Mononuclear cell (primary cell): Measurements from ENCODE around the gene TBX2. TPM values are rescaled to one million over a fixed set of nuclear protein-coding genes. Genes with fewer than 3 reads are reported as not detected.

Source experiments
- H3K27me3 ChIP-seq: 2 replicates; pipeline ENCODE4 v1.6.0; 2011; ENCODE audit warnings: low read length, control low read depth; ENCODE audit not compliant: insufficient read depth
- H3K4me1 ChIP-seq: 2 replicates; pipeline ENCODE4 v1.5.1; 2011; ENCODE audit warnings: mild to moderate bottlenecking, low read length, control low read depth; ENCODE audit not compliant: insufficient read depth
- H3K4me3 ChIP-seq: 2 replicates; pipeline ENCODE4 v1.5.1; 2011; ENCODE audit warnings: mild to moderate bottlenecking, low read length, moderate library complexity
- H3K9me3 ChIP-seq: 2 replicates; pipeline ENCODE4 v1.5.1; 2011; ENCODE audit warnings: low read depth, mild to moderate bottlenecking, control low read depth, low read length
- total RNA-seq: library from RNA; depleted of rRNA; stranded (reverse); fragments of >200 nt; gene quantifications from one replicate; pipeline ENCODE4 v1.2.3, GENCODE V29; 2012

Gene TBX2
- total RNA-seq, 1 donor: 0.10 TPM

DNA sequence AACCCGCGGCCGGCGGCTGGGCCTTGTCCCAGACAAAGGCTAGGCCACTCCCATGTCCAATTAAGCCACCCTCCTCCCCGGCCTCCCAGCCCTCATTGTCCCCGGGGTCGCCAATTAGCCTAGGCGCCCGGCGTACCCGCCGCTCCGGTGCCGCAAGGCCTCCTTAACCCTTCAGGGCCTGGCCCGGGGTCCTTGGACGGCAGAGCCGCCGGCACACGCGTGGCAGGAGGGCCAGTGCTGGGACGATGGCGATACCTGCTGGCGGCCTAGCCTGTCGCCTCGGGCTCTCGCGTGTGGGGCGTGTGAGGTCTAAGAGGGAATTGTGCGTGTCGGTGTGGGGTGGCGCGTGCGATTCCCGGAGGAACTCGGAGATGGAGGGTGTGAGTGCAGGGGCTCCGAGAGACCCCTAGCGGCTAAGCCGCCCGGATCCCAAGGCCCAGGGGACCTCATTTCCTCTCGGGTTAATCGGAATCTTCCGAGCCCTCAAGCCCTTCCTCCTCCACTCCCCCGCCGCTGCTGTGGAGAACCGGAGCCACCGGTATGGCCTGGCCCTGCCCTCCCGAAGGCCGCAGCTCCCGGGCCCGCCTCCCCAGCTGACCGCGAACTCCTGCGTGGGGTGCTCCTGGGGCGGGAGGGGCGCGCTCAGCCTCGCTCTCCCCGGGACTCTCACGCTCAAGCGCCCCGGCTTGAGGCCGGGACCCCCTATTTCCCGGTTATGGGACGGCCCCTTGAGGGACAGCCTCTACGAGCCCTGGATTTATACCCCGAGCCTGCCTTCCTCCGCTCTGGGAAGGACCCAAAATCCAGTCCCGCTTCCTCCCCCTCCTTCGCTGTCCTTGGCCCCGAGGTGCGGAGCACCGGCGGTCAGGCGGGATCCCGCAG is 11.9 kb downstream of the TBX2 start:
- peaks cover 63% of the 10 kb centered on the region for H3K27me3 ChIP-seq
- H3K9me3 ChIP-seq: no peaks in the 10 kb centered on the region
- peak overlapping the region; percentile 40 for H3K4me3 ChIP-seq
- H3K4me1 ChIP-seq: peaks cover 46% of the 10 kb centered on the region

DNA sequence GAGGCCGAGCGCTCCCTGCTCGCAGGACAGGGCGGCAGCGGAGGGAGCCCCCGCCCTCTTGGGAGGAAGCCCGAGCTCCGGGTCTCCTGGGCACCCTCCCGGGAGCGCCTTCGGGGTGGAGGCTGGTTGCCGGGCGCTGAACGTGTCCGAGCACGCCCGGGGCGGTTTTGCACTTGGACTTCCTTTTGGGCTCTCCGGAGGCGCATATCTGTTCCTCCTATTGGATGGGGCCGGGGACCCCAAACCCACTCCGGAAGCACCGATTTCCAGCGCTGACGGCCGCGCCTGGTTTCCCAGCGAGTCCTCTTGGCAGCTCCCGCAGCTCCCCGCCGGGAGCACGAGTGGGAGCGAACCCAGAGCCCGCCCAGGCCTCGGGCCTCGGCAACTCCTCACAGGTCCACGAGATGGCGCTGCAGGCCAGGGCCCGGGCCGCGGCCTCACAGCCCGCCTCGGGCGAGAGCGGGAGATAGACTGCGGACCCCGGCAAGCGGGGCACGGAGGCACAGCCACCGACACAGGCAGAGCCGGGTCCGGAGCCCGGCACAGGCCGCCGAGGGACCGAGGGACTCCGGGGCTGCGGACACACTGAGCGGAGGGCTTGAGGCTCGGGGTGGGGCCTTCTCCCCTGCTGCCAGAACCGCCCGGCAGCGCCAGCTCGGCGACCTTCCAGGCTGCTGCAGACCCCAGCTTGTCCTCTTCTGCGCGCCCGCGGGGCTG is 12.7 kb downstream of the TBX2 start:
- Histone ChIP-seq H3K4me3 (peak overlapping the region; percentile 40), H3K9me3 (no peaks in the 10 kb centered on the region), H3K27me3 (peaks cover 61% of the 10 kb centered on the region), H3K4me1 (peaks cover 48% of the 10 kb centered on the region)

DNA sequence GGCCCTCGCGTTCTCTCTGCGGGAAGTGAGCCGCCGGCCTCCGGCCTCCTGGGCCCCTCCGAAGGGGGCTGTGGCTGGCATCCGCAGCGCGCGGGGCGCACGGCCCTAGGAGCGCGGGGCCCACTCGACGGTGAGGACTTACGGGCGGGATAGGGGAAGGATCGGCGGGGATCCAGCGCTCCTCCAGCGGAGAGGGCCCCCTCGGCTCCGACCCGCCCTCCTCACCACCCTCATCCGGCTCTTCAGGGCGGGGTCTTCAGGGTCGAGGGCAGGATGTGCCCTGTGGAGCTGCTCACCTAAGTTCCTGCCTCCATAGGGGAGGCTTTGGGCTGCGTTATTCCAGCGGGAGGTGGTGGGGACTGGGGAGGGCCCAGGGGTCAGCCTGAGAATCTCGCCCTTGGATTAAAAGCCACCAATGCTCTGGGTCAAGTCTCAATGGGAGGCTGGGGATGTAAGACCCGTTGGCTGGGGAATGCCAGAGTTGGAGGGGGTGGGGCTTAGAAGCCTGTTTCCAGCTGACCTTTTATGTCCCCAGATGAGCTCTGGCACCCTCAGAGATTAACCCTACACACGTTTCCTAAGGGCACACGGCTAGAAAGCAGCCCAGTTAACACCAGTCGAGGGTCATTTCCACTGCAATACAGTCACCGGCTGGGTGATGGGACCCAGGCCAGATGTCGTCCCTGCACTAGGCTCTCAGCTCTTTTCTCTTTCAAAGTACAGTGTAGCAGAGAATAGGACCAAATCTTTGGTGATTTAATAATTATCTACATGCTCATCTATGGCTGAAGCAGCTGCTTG is 13.4 kb downstream of the TBX2 start:
- no peaks in the 10 kb centered on the region for H3K9me3 ChIP-seq
- peaks cover 55% of the 10 kb centered on the region for H3K27me3 ChIP-seq
- peaks cover 47% of the 10 kb centered on the region for H3K4me1 ChIP-seq
- peak overlapping the region; percentile 40 for H3K4me3 ChIP-seq

DNA sequence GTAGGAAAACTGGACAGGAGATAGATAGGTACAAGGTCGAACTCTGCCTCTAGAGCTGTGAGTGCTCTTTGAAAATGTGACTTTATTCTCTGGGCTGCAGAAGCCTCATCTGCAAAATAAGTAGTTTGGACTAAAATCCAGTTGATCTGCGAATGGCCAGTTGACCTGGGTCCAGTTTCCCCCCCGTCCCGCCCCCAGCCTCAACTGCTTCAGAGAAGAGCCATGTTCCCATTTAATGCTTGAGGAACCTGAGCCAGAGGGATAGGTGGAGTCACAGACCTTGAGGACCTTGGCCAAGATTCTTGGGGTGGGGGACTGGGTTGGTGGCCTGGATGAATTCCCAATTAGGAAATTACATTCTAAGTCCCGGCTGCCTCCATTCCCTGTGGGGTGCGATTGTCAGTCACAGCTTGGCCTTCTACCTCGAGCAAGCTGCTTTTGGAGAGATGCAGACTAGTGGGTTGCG is 14.1 kb downstream of the TBX2 start:
- Histone ChIP-seq H3K4me1 (peaks cover 41% of the 10 kb centered on the region), H3K9me3 (no peaks in the 10 kb centered on the region), H3K27me3 (peaks cover 49% of the 10 kb centered on the region), H3K4me3 (no peak overlapping the region)

DNA sequence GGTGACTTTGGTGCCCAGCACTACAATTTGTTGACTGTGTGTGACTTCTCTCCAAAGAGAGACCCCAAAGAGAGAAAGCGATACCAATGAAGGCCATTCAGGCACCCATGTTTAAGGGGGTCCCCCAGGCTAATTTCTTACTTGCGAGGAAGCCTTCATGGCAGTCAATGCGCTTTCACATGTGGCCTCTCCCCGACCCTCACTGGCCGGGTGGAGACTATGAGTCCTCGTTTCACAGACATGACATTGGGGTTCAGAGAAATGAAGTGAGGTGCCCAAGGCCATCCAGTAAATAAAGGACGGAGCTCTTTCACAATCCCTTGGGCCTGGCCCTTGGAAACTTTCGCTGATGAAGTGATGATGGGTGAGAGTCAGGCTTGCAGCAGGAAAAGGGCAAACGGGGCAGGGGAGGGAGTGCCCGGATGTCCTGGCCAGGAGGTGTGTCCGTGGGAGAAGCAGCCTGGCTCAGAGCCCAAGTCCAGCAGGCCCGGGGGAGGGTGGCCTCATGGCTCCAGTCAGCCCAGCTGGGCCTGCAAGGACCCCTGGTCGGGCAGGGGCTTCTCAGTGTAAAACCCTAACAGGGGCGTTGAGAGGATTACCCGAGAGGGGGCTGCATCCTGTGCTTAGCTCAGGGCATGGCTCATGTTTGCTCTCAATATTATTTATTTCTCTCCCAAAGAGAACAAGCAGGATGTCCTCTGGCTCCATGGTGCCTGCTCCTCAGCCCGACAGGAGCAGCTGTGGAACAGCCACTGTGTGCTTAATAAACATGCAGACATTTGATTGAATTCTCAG is 14.7 kb downstream of the TBX2 start:
- no peaks in the 10 kb centered on the region for H3K9me3 ChIP-seq
- H3K4me3 ChIP-seq: no peak overlapping the region
- peaks cover 44% of the 10 kb centered on the region for H3K27me3 ChIP-seq
- H3K4me1 ChIP-seq: peaks cover 37% of the 10 kb centered on the region

DNA sequence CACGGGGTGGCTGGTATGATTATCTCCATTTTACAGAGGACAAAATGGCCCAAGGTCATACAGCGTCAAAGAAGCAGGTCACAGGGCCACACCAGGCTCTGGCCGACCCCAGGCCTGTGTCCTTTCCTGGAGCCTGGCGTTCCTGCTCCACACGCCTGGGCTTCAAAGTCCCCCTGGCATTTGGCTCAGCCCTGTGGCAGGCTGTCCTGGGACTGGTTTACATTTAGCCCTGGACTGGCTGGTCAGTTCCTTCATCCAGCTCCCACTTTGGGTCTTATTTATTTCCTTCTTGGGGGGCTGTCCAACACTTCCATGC is 15.3 kb downstream of the TBX2 start:
- Histone ChIP-seq H3K9me3 (no peaks in the 10 kb centered on the region), H3K4me3 (no peak overlapping the region), H3K27me3 (peaks cover 41% of the 10 kb centered on the region), H3K4me1 (peaks cover 34% of the 10 kb centered on the region)

DNA sequence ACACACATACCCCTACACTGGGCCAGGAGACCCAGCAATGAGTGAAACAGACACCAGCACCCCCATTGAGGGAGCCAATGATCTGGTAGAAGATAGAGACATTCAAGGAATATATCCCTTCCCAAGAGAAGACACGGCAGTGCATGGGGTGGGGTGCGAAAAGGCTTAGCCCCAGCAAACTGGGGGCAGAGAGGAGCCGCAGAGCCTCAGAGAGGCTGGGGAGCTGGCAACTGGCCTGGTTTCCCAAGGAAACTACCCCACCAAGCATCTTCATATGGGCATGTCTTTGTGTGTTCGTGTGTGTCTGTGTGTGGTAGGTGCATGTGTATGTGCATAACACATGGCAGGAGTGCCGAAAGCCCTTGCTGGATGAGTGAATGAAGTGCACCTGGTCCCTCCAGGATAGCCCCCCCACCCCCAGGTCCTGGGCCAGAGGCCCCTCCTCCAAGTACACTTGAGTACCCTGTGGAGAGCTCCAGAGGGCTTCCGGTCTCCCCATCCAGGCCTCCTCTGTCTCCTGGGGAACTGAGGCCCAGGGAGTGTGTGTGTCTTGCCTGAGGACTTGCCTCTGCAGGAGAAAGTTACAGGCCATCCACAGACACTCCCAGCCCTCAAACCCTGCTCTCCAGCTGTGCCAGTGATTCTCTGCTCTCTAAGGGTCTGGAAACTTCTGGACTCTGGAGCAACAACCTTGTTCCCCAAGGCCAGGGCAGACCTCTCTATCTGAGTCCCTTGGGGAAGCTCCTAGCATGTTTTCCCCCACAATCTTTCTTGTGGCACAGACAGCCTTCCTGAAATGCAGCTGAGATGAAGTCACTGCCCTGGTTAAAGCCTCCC is 15.9 kb downstream of the TBX2 start:
- Histone ChIP-seq H3K4me3 (no peak overlapping the region), H3K27me3 (peaks cover 35% of the 10 kb centered on the region), H3K9me3 (no peaks in the 10 kb centered on the region), H3K4me1 (peaks cover 27% of the 10 kb centered on the region)

DNA sequence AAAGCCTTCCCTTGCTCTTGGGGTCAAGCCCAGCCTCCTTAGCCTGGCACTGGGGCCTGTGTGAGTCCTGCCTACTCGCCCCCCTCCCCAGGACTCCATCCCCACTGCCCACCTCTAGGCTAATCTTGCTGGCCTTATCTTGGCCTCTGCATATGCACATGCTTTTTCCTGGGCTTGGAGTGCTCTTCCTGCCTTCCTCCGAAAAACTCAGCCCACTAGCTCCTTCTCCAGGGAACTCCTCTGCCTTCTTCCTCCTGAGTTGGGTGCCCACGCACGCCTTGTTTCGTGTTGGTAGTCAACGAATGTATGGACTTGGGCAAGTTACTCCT is 16.5 kb downstream of the TBX2 start:
- Histone ChIP-seq H3K9me3 (no peaks in the 10 kb centered on the region), H3K27me3 (peaks cover 37% of the 10 kb centered on the region)

DNA sequence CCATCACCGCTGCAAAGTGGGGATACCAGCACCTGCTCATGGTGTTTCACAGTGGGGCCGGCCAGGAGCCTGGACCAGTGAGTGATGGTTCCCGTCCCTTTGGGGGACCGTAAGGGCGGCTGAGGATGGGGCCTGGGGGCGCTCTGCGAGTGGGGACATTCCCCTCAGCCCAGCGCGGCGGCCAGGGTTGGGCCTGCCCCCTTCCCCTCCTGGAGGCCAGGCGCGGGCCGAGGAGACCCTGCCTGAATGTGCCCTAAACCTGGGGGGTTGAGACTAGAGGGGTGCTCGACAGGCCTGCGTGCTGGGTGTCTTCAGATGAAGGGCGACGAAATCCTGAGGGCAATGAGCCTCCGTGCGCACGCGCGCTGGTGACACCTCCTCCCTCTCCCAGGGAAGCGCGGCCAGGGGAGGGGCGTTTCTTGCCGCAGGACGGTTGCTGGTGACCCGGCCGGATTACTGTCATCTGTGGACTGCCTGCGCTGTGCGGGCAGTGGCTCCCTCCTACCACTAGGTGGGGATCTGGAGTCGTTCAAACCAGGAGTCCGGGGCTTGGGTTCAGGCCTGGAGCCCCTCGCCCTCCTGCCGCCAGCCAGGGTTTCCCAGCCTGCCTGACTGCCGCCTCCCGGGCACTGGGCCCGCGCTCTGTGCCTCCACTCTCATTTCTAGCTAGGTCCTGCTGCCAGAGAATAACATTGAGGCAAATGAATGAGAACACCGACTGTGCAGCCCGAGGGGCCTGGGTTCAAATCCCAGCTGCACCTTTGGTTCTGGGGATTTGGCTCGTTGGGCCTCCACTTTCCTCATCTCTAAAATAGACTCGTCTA is 17.1 kb downstream of the TBX2 start:
- Histone ChIP-seq H3K9me3 (no peaks in the 10 kb centered on the region), H3K4me1 (peaks cover 15% of the 10 kb centered on the region), H3K4me3 (no peak overlapping the region), H3K27me3 (peaks cover 35% of the 10 kb centered on the region)

More for the DNA sequence above, 16.5 kb downstream of the TBX2 start:
- Histone ChIP-seq H3K4me1 (peaks cover 21% of the 10 kb centered on the region), H3K4me3 (no peak overlapping the region)

DNA sequence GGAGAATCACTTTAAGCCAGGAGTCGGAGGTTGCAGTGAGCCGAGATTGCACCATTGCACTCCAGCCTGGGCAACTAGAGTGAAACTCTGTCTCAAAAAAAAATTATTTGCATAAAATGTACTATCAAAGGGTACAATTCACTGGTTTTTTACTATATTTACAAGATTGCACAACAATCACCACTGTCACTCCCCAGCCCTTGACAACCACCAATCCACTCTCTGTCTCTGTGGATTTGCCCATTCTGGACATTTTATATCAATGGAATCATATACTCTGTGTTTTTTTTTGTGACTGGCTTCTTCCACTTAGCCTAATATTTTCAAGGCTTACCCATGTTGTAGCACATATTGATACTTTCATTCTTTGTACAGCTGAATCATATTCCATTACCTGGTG is 18.8 kb downstream of the TBX2 start:
- Histone ChIP-seq H3K9me3 (no peaks in the 10 kb centered on the region), H3K27me3 (peaks cover 26% of the 10 kb centered on the region), H3K4me3 (no peak overlapping the region), H3K4me1 (peaks cover 3% of the 10 kb centered on the region)

DNA sequence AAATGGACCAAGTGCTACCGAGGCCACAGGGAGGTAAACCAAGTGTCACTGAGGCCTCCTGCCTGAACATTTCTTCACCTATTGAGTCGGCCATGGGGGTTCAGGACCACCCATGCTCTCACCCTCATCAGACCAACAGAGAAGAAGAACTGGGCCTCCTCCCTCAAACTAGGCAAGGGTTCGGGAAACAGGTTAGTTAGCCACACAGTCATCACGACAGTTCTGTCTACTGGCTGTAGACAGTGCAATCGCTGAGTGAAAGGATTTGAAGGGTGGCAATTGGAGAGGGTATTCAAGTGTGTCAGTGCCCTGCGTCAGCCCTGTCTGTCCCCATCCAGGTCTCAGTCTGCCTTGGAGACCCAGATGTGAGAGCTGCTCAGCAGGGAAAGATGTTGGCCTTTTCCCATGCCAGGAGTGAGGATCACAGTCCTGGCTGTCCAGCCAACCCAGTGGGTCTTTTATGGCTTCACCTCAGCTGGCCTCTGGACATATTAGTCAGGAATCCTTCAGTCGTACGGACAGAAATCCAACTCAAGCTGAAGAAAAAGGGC is 19.9 kb downstream of the TBX2 start:
- Histone ChIP-seq H3K4me1 (peaks cover 3% of the 10 kb centered on the region), H3K27me3 (peaks cover 24% of the 10 kb centered on the region), H3K9me3 (no peaks in the 10 kb centered on the region), H3K4me3 (no peak overlapping the region)

DNA sequence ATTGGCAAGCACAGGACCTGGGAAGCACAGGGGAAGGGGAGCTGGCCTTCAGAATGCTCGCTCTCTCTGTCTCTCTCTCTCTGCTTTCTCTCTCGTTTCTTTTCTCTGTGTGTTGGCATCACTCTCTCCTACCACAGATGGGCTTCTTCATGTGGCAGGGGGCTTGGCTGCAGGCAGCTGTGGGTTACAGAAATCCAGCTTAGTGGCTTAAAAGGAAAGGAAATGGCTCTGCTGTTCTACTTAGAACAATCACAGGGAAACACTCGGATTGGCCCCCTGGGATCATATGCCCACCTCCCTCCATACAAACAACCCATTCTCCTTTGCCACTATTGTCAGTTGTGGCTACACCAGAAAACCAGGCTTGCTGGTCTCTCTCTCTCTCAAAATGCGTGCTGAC is 20.4 kb downstream of the TBX2 start:
- Histone ChIP-seq H3K9me3 (no peaks in the 10 kb centered on the region), H3K27me3 (peaks cover 27% of the 10 kb centered on the region), H3K4me1 (peaks cover 3% of the 10 kb centered on the region), H3K4me3 (no peak overlapping the region)
